Gastrocnemius medialis (tissue), 4 donors: ENCODE data around the gene PSRC1.

Experiments used
- POLR2A ChIP-seq, 2 donors: fragments of 450-650 bp; IDR thresholded peaks; one replicate each; pipeline ENCODE4 v1.6.1; 2017; ENCODE audit warnings: antibody characterized with exemption in 2 of 2, mild to moderate bottlenecking in 2 of 2, moderate library complexity in 2 of 2
- TF ChIP-seq, protein P1 (sequence below), 5 experiments: fragments of 450-650 bp in 3 of 5; fragments of 200-600 bp in 2 of 5; sonication (generic) in 2 of 5; IDR thresholded peaks in 4 of 5; conservative IDR thresholded peaks in 1 of 5; 1 replicate in 4 of 5; 2 replicates in 1 of 5; pipeline ENCODE4 v1.5.1; 2016 to 2019; ENCODE audit warnings: antibody characterized with exemption in 5 of 5, mild to moderate bottlenecking in 3 of 5, moderate library complexity in 3 of 5

DNA sequence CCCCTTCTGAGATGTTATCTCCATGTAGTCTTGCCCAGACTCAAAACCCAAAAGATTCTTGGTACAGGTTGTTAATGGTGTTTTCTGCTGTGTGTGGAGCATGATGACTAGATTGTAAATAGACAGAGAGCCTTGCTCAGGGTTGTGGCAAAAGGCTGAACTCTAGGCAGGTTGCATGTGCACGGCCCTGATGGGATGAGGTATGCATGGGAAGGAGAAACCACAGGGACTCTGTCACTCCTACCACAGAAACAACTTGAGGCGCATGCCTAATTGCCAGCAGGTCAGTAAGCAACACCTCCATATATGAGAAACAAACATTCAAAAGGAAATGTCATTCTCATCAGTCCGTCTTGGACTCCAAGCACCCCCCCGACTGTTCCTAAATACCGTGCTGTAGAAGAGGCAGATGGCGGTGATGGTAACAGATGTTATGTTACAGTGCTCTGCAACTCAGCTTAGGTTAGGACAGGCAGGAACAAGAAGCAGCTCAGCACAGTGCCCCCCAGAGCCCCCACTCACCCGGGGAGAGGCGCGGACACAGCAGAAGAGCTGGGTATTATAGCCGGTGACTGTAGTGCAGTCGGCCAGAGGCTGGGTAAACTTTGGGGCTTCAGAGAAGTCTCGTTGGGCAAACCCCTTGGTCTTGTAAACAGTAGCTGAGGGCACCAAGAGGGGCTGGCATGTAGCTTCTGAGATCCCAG is 12.9 kb upstream of the PSRC1 start:
- no peak for TF ChIP-seq POLR2A (IDR thresholded peaks at IDR 0.05)
- TF ChIP-seq, protein P1, sequence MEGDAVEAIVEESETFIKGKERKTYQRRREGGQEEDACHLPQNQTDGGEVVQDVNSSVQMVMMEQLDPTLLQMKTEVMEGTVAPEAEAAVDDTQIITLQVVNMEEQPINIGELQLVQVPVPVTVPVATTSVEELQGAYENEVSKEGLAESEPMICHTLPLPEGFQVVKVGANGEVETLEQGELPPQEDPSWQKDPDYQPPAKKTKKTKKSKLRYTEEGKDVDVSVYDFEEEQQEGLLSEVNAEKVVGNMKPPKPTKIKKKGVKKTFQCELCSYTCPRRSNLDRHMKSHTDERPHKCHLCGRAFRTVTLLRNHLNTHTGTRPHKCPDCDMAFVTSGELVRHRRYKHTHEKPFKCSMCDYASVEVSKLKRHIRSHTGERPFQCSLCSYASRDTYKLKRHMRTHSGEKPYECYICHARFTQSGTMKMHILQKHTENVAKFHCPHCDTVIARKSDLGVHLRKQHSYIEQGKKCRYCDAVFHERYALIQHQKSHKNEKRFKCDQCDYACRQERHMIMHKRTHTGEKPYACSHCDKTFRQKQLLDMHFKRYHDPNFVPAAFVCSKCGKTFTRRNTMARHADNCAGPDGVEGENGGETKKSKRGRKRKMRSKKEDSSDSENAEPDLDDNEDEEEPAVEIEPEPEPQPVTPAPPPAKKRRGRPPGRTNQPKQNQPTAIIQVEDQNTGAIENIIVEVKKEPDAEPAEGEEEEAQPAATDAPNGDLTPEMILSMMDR (IDR thresholded peaks at IDR 0.05 in 4 of 5, conservative IDR thresholded peaks at IDR 0.05 in 1 of 5), result no peak
